SK-N-SH treated with all-trans-retinoic acid at 6 μM for 48 hours (cell line): ENCODE data around the gene RSPH4A.

Source experiments
- ATAC-seq: fragments of 200-7000 bp; cut with Tn5 transposase; 3 replicates; pipeline ENCODE4 v1.9.1; 2020; ENCODE audit warnings: mild to moderate bottlenecking, moderate library complexity
- ARNTL ChIP-seq: fragments of 450-650 bp; formaldehyde crosslinking; IDR thresholded peaks from 2 replicates; pipeline ENCODE4 v1.5.0; 2020; ENCODE audit warnings: low read depth, mild to moderate bottlenecking, moderate library complexity, borderline replicate concordance
- CREB5 ChIP-seq: fragments of 250-450 bp; sonication (Bioruptor Pico); IDR thresholded peaks from 2 replicates; pipeline ENCODE4 v1.5.1; 2020; ENCODE audit warnings: low read depth, mild to moderate bottlenecking, moderate library complexity
- CSDC2 ChIP-seq: fragments of 250-450 bp; sonication (Bioruptor Pico); IDR thresholded peaks from 2 replicates; pipeline ENCODE4 v1.5.0; 2020; ENCODE audit warnings: mild to moderate bottlenecking, moderate library complexity
- CSRNP3 ChIP-seq: fragments of 250-450 bp; sonication (Bioruptor Pico); IDR thresholded peaks from 2 replicates; pipeline ENCODE4 v1.5.1; 2021; ENCODE audit warnings: mild to moderate bottlenecking, moderate library complexity
- ESRRG ChIP-seq: fragments of 250-450 bp; sonication (Bioruptor Pico); IDR thresholded peaks from 2 replicates; pipeline ENCODE4 v1.6.1; 2021; ENCODE audit warnings: mild to moderate bottlenecking
- ISL1 ChIP-seq: fragments of 250-450 bp; sonication (Bioruptor Pico); IDR thresholded peaks from 2 replicates; pipeline ENCODE4 v2.1.2; 2022; ENCODE audit warnings: mild to moderate bottlenecking, moderate library complexity
- OSR1 ChIP-seq: fragments of 250-450 bp; sonication (Bioruptor Pico); IDR thresholded peaks from 2 replicates; pipeline ENCODE4 v1.8.0; 2022; ENCODE audit warnings: moderate library complexity, mild to moderate bottlenecking, inconsistent platforms
- PATZ1 ChIP-seq: fragments of 250-450 bp; sonication (Bioruptor Pico); IDR thresholded peaks from 2 replicates; pipeline ENCODE4 v1.8.0; 2020; ENCODE audit warnings: mild to moderate bottlenecking, moderate library complexity, borderline replicate concordance
- POU6F1 ChIP-seq: fragments of 250-450 bp; sonication (Bioruptor Pico); IDR thresholded peaks from 2 replicates; pipeline ENCODE4 v1.8.0; 2021; ENCODE audit warnings: low read depth, mild to moderate bottlenecking, moderate library complexity, borderline replicate concordance
- PPARA ChIP-seq: fragments of 250-450 bp; sonication (Bioruptor Pico); IDR thresholded peaks from 2 replicates; pipeline ENCODE4 v1.5.0; 2020; ENCODE audit warnings: mild to moderate bottlenecking, borderline replicate concordance
- SNAI2 ChIP-seq: fragments of 250-450 bp; sonication (Bioruptor Pico); IDR thresholded peaks from 2 replicates; pipeline ENCODE4 v1.5.0; 2020; ENCODE audit warnings: mild to moderate bottlenecking, moderate library complexity
- TCF4 ChIP-seq: fragments of 250-450 bp; sonication (Bioruptor Pico); IDR thresholded peaks from 2 replicates; pipeline ENCODE4 v1.8.0; 2021; ENCODE audit warnings: mild to moderate bottlenecking, moderate library complexity, borderline replicate concordance
- TOX ChIP-seq: fragments of 250-450 bp; sonication (Bioruptor Pico); IDR thresholded peaks from 2 replicates; pipeline ENCODE4 v1.8.0; 2021; ENCODE audit warnings: mild to moderate bottlenecking, moderate library complexity, borderline replicate concordance
- ZC3H10 ChIP-seq: fragments of 250-450 bp; sonication (Bioruptor Pico); IDR thresholded peaks from 2 replicates; pipeline ENCODE4 v1.5.1; 2021; ENCODE audit warnings: mild to moderate bottlenecking, moderate library complexity
- ZFP3 ChIP-seq: fragments of 250-450 bp; sonication (Bioruptor Pico); IDR thresholded peaks from 2 replicates; pipeline ENCODE4 v1.5.0; 2020; ENCODE audit warnings: mild to moderate bottlenecking, moderate library complexity
- ZFP30 ChIP-seq: fragments of 450-650 bp; formaldehyde crosslinking; IDR thresholded peaks from 2 replicates; pipeline ENCODE4 v1.5.0; 2022; ENCODE audit warnings: mild to moderate bottlenecking, moderate library complexity
- ZNF565 ChIP-seq: fragments of 450-650 bp; formaldehyde crosslinking; conservative IDR thresholded peaks from 2 replicates; pipeline ENCODE4 v1.5.0; 2020; ENCODE audit warnings: low read depth, mild to moderate bottlenecking, moderate library complexity
- ZNF8 ChIP-seq: fragments of 450-650 bp; formaldehyde crosslinking; IDR thresholded peaks from 2 replicates; pipeline ENCODE4 v1.5.0; 2020; ENCODE audit warnings: mild to moderate bottlenecking, moderate library complexity

RSPH4A gene

GRCh38 chr6:116682334-116682712 lies 66.0 kb downstream of the RSPH4A start:
- no peak for TF ChIP-seq ZNF565
- TF ChIP-seq POU6F1 (CRISPR knock-in tag) = no peak
- TF ChIP-seq ISL1 (CRISPR knock-in tag) = no peak
- TF ChIP-seq CSRNP3 = no peak
- no peak for TF ChIP-seq ARNTL (CRISPR knock-in tag)
- no peak for TF ChIP-seq CSDC2 (CRISPR knock-in tag)
- no peak for TF ChIP-seq ESRRG
- TF ChIP-seq OSR1 (CRISPR knock-in tag) = no peak
- TF ChIP-seq TOX (CRISPR knock-in tag) = no peak
- TF ChIP-seq PATZ1 (CRISPR knock-in tag) = no peak
- no peak for TF ChIP-seq TCF4 (CRISPR knock-in tag)
- TF ChIP-seq ZFP30 = no peak
- TF ChIP-seq ZC3H10 (CRISPR knock-in tag) = no peak
- no peak for TF ChIP-seq PPARA (CRISPR knock-in tag)
- no peak for TF ChIP-seq ZFP3 (CRISPR knock-in tag)
- TF ChIP-seq CREB5 = no peak
- no peak for TF ChIP-seq ZNF8 (CRISPR knock-in tag)
- TF ChIP-seq SNAI2 = no peak
- ATAC-seq = peak; percentile 19
